ENCODE measurements around the gene MAGEA9B.
"Not testable (repeated sequence)": the region's sequence is repeated elsewhere in the genome, so short reads cannot be mapped to it uniquely, and the experiment has no call there.

The MAGEA9B gene

GRCh38 chrX:149570668-149571067, 16.6 kb downstream of the MAGEA9B start:
- DNase-seq (ENCODE audit: low read depth) = no peak

GRCh38 chrX:149569770-149570169, 17.5 kb downstream of the MAGEA9B start:
- no peak for DNase-seq (ENCODE audit: low read depth)

- no peak for DNase-seq (ENCODE audit: low read depth)
Measured at GRCh38 chrX:149568701-149569296, 18.5 kb downstream of the MAGEA9B start.

GRCh38 chrX:149567621-149568417, 19.4 kb downstream of the MAGEA9B start:
- DNase-seq (ENCODE audit: low read depth) = no peak

GRCh38 chrX:149563359-149563758, 23.9 kb downstream of the MAGEA9B start:
- no peak for DNase-seq (ENCODE audit: low read depth)

- DNase-seq (ENCODE audit: low read depth) = not testable (repeated sequence)
Measured at GRCh38 chrX:149555251-149555650, 32.0 kb downstream of the MAGEA9B start.

- DNase-seq (ENCODE audit: low read depth) = not testable (repeated sequence)
Measured at GRCh38 chrX:149551939-149552248, 35.4 kb downstream of the MAGEA9B start.

- DNase-seq (ENCODE audit: low read depth) = not testable (repeated sequence)
Measured at GRCh38 chrX:149551245-149551938, 35.9 kb downstream of the MAGEA9B start.

- not testable (repeated sequence) for DNase-seq (ENCODE audit: low read depth)
Measured at GRCh38 chrX:149550454-149550853, 36.8 kb downstream of the MAGEA9B start.

- not testable (repeated sequence) for DNase-seq (ENCODE audit: low read depth)
Measured at GRCh38 chrX:149549701-149550100, 37.6 kb downstream of the MAGEA9B start, which contains the start of gene HSFX3. Gene HSFX3 (minus strand): TSS chrX:149549924. CDS start chrX:149549852, 72 bp downstream.

- not testable (repeated sequence) for DNase-seq (ENCODE audit: low read depth)
Measured at GRCh38 chrX:149547782-149548181, 39.5 kb downstream of the MAGEA9B start.

GRCh38 chrX:149546962-149547361, 40.3 kb downstream of the MAGEA9B start:
- not testable (repeated sequence) for DNase-seq (ENCODE audit: low read depth)

GRCh38 chrX:149545545-149546543, 41.4 kb downstream of the MAGEA9B start:
- not testable (repeated sequence) for DNase-seq (ENCODE audit: low read depth)

GRCh38 chrX:149541521-149542047, 45.7 kb downstream of the MAGEA9B start:
- DNase-seq (ENCODE audit: low read depth) = no peak

- peak; percentile 83 for DNase-seq (ENCODE audit: low read depth)
Measured at GRCh38 chrX:149540621-149541520, 46.4 kb downstream of the MAGEA9B start, which contains the start of gene EOLA1. Gene EOLA1 (plus strand): TSS chrX:149541012. CDS start chrX:149545631, 4,619 bp downstream.

- peak; percentile 85 for DNase-seq (ENCODE audit: low read depth)
Measured at GRCh38 chrX:149540131-149540620, 47.1 kb downstream of the MAGEA9B start.

GRCh38 chrX:149539283-149540130, 47.8 kb downstream of the MAGEA9B start:
- peak; percentile 72 for DNase-seq (ENCODE audit: low read depth)

GRCh38 chrX:149537474-149537873, 49.8 kb downstream of the MAGEA9B start:
- DNase-seq (ENCODE audit: low read depth) = not testable (repeated sequence)
